Tibial nerve (tissue), 4 donors: ENCODE measurements around the gene LIPC.

ENCODE experiments used
- CTCF ChIP-seq, 5 experiments: fragments of 200-600 bp in 3 of 5; fragments of 450-650 bp in 2 of 5; sonication (generic) in 3 of 5; IDR thresholded peaks; one replicate each; pipeline ENCODE4 v1.5.1; 2016 to 2019; ENCODE audit warnings: antibody characterized with exemption in 5 of 5, mild to moderate bottlenecking in 3 of 5, moderate library complexity in 2 of 5
- EP300 ChIP-seq, 2 donors: sonication (generic); formaldehyde crosslinking; IDR thresholded peaks; one replicate each; pipeline ENCODE4 v1.6.1; 2017; ENCODE audit warnings: antibody characterized with exemption in 2 of 2, mild to moderate bottlenecking in 1 of 2

- TF ChIP-seq CTCF (IDR thresholded peaks at IDR 0.05) = no peak
- TF ChIP-seq EP300 (IDR thresholded peaks at IDR 0.05) = no peak
Observed at GRCh38 chr15:58595516-58596263, 163.9 kb downstream of the LIPC start.
